ENCODE results near the gene SLC39A10.
A peak's percentile ranks its signal among the peaks of the same experiment; 100 is the strongest.

SLC39A10 gene

DNA sequence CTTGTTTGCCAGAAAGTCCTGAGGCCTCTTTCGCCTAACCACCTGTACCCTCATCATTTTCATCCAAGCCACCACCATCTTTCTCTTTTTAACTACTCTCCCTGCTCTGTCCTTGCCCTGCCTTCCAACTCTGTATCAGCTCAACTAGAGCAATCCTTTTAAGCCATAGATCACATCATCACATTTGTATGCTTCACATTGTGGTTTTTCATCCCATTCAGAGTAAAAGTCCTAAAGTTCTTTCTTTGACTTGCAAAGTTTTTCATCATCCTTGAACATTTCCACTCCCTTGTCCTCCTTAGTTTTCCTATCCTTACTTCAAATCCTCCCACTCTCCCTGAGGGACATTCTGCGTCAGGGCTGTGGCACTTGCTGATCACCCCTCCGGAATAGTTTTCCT lies 73.9 kb downstream of the SLC39A10 start:
- no peak for FAIRE-seq

DNA sequence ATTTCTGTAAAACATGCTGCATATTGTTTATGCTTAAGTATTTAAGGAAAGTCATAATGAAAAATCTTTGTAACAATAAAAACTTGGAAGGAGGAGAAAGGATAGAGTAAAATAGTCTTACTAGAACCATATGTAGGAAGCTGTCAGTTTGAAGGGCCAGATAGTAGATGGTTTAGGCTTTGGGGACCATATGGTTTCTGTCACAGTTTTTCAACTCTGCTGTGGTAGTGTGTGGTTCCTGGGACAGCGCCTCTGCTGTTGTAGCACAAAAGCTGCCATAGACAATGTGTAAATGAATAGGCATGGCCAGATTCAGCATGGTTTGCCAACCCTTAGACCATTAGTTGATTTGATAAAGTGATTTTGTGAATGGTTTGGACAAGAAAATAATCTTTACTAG lies 75.5 kb downstream of the SLC39A10 start:
- no peak for FAIRE-seq

DNA sequence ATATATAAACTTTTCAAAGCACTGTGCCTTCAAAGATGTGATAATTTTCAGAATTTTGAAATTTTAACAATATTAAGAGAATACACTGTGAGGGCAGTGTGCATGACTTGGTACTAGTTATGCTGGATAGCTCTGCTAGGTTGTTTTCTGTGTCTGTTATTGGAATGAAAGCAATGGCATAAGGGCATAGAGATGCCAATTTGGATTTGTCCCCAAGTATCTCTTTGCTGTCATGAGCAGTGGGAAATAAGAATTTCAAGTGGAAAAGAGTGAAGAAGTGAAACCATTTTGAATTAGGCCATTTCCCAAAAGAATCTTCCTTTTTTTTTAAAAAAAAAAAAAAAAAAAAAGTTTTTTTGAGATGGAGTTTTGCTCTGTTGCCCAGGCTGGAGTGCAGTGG lies 76.8 kb downstream of the SLC39A10 start:
- no peak for FAIRE-seq

DNA sequence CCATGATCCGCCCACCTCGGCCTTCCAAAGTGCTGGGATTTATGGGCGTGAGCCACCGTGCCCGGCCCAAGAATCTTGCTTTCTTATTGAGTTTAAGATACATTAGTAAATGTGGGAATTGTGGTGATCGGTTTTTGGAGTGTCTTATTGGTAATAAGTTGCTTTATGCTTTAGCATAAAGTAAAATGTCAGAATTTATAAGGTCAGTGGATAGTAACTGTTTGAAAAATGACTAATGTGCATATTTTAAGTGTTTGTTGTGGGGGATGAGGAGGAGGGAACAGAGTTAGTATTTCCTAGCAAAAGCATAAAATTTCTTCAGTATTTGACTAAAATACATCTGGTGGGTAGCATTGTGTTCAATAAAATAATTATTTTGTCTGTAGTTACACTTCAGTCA lies 77.4 kb downstream of the SLC39A10 start:
- no peak for FAIRE-seq

DNA sequence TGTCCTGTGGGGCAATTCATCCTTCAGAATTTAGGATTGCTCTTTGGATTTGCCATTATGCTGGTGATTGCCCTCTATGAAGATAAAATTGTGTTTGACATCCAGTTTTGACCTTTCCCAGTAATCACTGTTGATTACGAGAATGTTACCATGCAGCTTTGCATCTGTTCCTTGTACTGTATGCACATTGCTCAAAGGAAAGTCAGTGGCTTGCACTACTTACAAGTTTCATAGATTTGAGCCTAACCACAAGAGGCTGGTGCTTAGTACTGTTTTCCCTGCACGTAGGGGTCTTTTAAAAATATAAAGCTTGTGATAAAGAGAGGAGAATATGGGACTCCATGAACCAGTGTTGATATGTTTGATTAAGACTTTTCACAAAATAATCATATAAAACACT lies 77.9 kb downstream of the SLC39A10 start:
- no peak for FAIRE-seq

DNA sequence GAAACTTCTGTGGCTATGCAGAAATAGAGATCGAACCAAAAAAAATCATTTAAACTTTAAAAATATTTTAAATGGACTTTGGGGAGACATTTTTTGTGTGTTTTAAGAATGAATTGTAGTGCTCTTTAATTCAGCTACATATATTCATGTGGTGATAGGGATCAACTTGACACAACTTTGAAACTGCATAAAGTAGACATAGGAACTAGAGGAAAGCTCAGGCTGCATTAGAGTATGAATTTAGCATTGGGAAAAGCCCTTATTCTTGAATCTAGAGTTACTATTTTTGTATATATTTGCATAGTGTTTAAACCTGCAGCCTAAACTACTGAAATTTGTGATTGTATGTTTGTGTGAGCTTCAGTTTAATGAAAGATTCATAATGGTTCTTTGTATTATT lies 78.3 kb downstream of the SLC39A10 start:
- no peak for FAIRE-seq

DNA sequence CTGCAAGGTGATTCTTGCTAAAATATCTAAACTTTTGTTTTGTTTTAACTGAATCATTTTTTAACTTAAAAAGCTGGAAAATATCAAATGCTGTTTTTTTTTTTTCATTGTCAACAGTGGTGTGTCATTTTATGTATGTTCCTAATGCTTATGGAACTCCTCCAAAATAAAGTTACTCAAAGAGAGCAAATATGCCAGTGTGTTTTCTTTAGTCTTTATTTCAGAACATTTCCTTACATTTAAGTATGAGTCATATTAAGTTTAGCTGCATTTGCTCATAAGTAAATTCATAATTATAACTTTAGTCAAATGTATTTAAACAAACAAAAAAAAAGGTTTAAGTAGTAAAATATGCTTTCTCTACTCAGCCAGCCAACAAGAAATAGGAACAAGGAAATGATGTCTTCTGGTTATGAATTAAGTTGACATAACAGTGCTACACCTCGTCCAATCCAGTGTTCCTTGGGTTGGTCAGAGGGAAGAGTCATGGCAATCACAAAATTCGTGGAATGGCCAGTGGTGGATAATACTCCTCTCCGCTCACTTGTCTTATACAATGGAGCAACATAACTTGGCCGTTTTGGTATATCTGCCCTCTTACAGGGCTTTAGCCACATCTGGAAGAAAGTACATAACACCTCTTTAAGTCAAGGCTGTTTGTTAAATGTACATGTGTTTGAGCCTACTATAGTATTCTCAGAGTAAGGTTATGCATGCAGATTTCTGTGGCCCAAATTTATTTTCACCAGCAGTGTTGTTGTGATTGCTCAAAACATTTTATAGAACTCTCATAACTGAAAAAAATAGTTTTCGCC lies 80.7 kb downstream of the SLC39A10 start:
- FAIRE-seq = no peak

DNA sequence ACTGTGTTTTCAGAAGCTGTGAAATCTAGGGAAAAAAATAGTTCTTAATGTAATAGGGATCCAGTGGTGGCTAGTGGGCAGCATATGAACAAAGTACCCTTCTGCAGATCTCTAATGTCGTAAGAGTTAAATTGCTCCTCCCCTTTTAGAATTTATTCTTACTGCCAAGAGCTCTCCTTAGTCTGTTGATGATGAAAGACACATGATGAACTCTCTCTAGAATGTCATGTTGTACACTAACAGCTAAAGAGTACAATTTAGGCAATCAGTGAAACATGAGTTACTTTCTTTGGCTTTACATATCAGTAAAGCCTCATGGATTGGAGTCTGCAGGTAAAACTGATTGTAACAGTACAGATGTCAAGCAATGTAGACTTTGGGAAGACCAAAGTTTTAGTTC lies 84.2 kb downstream of the SLC39A10 start:
- no peak for FAIRE-seq

DNA sequence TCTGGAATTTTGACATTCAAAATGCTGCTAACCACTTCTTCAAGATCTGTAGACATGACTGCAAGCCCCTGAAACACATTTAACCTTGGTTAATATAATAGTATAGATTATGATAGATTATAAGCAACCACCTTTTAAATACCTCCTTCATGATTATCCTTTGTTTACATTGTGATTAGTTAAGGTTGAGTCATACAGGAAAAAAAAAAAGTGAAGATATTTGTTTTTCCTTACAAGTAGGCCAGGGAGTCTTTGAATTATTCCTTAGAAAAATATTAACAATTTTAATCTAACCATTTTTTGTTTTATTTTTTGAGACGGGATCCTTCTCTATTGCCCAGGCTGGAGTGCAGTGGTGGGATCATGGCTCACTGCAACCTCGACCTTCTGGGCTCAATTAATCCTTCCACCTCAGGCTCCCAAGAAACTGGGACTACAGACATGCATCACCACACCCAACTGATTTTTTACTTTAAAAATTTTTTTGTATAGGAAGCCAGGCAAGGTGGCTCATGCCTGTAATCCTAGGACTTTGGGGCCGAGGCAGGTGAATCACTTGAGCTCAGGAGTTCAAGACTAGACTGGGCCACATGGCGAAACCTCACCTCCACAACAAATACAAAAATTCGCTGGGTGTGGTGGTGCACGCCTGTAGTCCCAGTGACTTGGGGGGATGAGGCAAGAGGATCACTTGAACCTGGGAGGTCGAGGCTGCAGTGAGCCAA lies 99.4 kb downstream of the SLC39A10 start:
- FAIRE-seq = no peak

DNA sequence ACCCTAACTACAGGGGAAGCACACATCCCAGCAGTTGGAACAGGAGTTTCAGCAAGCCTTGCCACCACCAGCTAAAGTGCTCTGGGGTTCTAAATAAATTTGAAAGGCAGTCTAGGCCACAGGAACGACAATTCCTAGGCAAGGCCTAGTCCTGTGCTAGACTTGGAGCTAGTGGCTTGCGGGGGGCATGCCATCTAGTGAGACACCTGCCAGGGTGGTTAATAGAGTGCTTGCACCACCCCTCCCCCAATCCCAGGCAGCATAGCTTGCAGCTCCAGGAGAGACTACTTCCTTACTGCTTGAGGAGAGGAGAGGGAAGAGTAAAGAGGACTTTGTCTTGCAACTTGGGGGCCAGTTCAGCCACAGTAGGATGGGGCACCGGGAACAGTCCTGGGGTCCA lies 101.8 kb downstream of the SLC39A10 start:
- no peak for FAIRE-seq

DNA sequence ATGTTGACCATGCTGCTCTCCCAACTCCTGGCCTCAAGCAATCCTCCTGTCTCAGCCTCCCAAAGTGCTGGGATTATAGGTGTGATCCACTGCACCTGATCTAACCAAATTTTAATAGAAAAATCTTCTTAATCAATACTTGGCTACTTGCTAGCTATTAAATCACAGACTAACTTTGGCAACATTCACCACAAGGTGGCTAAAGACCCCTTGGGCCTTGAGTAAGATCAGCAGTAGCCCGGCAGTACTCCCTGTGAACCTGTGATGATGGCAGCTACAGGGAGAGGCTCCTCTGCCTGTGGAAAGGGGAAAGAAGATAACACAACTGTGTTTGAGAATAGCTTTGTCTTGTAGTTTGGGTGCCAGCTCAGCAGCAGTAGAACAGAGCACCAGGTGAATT lies 102.9 kb downstream of the SLC39A10 start:
- no peak for FAIRE-seq

DNA sequence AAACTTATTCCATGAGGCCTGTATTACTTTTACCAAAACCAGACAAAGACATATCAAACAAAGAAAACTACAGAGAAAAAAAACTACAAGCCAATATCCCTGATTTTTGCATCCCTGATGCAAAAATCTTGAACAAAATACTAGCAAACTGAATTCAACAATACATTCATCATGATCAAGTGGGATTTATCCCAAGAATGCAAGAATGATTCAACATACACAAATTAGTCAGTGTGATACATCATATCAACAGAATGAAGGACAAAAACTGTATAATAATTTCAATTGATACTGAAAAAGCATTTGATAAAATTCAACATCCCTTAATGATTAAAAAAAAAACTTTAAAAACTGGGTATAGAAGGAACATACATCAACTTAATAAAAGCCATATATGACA lies 106.8 kb downstream of the SLC39A10 start:
- no peak for FAIRE-seq

DNA sequence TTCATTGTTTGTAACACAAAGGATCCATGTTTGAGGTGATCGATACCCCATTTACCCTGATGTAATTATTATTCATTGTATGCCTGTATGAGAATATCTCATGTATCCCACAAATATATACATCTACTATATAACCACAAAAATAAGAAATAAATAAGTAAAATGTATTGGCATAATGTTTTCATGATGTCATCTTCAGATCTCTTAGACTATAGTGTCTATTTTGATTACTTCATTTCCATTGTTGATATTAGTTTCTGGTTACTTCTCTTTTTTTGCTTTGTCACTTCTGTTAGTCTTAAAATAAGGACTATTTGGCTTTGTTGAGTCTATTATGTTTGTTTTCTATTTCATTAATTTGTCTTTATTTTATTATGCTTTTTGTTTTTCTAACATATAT lies 109.7 kb downstream of the SLC39A10 start:
- peak; percentile 13 for FAIRE-seq

DNA sequence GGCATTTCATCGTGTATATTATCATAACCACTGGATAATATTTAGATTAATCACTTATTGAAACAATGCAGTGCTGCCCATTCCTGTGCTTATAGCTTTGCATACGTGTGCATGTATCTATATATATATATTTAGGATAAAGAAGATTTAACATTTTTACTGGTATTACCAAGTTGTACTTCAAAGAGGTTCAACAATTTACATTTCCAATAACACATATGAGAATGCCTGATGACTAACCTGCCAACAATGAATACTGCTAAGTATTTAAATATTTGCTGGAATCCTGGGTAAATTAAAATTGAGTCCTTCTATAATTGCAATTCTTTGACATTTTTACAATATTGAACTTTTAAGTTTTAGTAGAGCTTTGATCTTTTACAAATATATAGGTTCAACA lies 111.4 kb downstream of the SLC39A10 start:
- no peak for FAIRE-seq

DNA sequence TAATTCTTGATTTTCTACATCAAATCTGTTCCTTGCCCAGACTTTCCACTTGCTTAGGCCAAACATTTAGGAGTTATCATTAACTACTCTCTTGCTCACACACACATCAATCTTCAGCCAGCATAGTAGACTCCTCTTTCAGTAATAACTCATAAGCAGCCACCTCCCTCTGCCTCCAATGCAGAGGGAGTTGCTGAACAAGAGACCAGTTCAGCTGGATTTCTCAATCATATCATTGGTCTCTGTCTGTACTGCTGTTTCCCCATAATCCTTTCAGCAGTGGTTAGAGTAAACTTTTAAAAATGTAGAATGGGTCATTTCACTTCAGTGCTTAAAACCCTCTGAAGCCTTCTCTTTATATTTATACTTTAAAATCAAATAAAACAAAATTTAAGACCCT lies 112.9 kb downstream of the SLC39A10 start:
- no peak for FAIRE-seq

DNA sequence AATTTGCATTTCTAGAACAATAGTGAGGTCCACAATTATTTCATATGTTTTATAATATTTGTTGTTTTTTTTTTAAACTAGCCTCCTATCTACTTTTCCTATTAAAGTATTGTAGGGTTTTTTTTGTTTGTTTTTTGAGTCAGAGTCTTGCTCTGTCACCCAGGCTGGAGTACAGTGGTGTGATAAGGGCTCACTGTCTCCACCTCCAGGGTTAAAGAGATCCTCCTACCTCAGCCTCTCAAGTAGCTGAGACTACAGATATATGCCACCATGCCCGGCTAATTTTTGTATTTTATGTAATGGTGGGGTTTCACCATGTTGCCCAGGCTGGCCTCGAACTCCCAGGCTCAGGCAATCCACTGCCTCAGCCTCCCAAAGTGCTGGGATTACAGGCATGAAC lies 122.5 kb downstream of the SLC39A10 start:
- FAIRE-seq = no peak

DNA sequence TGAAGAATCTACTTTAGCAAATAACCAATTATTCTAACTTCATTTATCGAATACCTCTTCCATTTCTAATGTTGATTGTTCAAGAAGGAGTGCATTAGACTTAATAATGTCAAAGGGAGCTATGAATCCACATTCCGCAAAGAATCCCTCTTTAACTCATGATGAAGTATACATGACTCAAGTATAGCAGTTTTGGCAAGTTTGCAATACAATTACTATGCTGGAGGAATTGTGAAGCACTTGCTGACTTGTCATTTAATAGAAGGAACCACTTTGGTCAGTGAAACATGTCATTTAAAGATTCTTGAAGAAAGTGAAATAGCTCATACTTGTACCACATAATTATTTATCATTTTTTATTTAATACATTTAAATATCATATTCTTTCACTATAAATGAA lies 125.1 kb downstream of the SLC39A10 start:
- FAIRE-seq = no peak
